Measurements from ENCODE around the gene CSGALNACT2. TPM values are rescaled to one million over a fixed set of nuclear protein-coding genes. Genes with fewer than 3 reads are reported as not detected.

CSGALNACT2 gene
- total and polyA plus RNA-seq, 4 donors = 4.1 to 11.0 (median 6.1) TPM

- Histone ChIP-seq H3K9ac (ENCODE audit: low read depth in 1 of 2, low read length in 2 of 2) (no peak overlapping the region), H3K4me3 (ENCODE audit: low read depth in 1 of 3, low read length in 3 of 3) (no peak overlapping the region), H3K27me3 (ENCODE audit: control insufficient read depth in 4 of 4, insufficient read depth in 4 of 4, low read length in 3 of 4) (no peaks in the 10 kb centered on the region), H3K9me3 (ENCODE audit: control insufficient read depth in 4 of 4, low read length in 3 of 4) (no peaks in the 10 kb centered on the region), H3K36me3 (ENCODE audit: control insufficient read depth in 4 of 4, insufficient read depth in 3 of 4, low read depth in 1 of 4, low read length in 3 of 4) (no peaks in the 10 kb centered on the region), H3K4me1 (ENCODE audit: control insufficient read depth in 4 of 4, insufficient read depth in 4 of 4, low read length in 3 of 4) (no peaks in the 10 kb centered on the region), H3K27ac (ENCODE audit: low read depth in 1 of 2, low read length in 2 of 2) (no peak overlapping the region)
- 97% methylated on average over 9 of the region's 9 CpGs for WGBS
- TF ChIP-seq JUND (IDR thresholded peaks at IDR 0.05) (no peak), HNF4A (conservative IDR thresholded peaks at IDR 0.05) (no peak), FOXA1 (IDR thresholded peaks at IDR 0.05) (no peak), TAF1 (conservative IDR thresholded peaks at IDR 0.05) (no peak), ZBTB33 (IDR thresholded peaks at IDR 0.05) (no peak), RAD21 (IDR thresholded peaks at IDR 0.05) (no peak), YY1 (IDR thresholded peaks at IDR 0.05) (no peak), SP1 (IDR thresholded peaks at IDR 0.05) (no peak), NR2F2 (IDR thresholded peaks at IDR 0.05) (no peak), FOXA2 (IDR thresholded peaks at IDR 0.05) (no peak), MAX (IDR thresholded peaks at IDR 0.05) (no peak), REST (IDR thresholded peaks at IDR 0.05) (no peak), GABPA (IDR thresholded peaks at IDR 0.05 in 1 of 2, conservative IDR thresholded peaks at IDR 0.05 in 1 of 2) (no peak), ATF3 (IDR thresholded peaks at IDR 0.05) (no peak), RXRA (IDR thresholded peaks at IDR 0.05) (no peak), EGR1 (IDR thresholded peaks at IDR 0.05; ENCODE audit: low read depth in 2 of 2) (no peak), CTCF (IDR thresholded peaks at IDR 0.05; ENCODE audit: low read depth, low read length, missing input control) (no peak), HNF4G (IDR thresholded peaks at IDR 0.05) (no peak)
- DNase-seq (ENCODE audit: low spot score) = no peak
Observed at GRCh38 chr10:43194859-43195258, 56.6 kb downstream of the CSGALNACT2 start.
